ENCODE data around the gene PCSK7.
A peak's percentile ranks its signal among the peaks of the same experiment; 100 is the strongest.
"Not testable (repeated sequence)": the region's sequence is repeated elsewhere in the genome, so short reads cannot be mapped to it uniquely, and the experiment has no call there.

Gene PCSK7

GRCh38 chr11:117185736-117186430 lies 46.0 kb downstream of the PCSK7 start:
- DNase-seq (ENCODE audit: low read depth in 4 of 4, low spot score in 1 of 4): no peak

GRCh38 chr11:117183724-117184349 lies 48.0 kb downstream of the PCSK7 start:
- DNase-seq (ENCODE audit: low read depth in 4 of 4, low spot score in 1 of 4): no peak

GRCh38 chr11:117183178-117183577 lies 48.7 kb downstream of the PCSK7 start:
- DNase-seq (ENCODE audit: low read depth in 4 of 4, low spot score in 1 of 4): not testable (repeated sequence)

GRCh38 chr11:117182551-117182935 lies 49.3 kb downstream of the PCSK7 start:
- DNase-seq (ENCODE audit: low read depth in 4 of 4, low spot score in 1 of 4): no peak

GRCh38 chr11:117181586-117182550 lies 50.0 kb downstream of the PCSK7 start:
- no peak for DNase-seq (ENCODE audit: low read depth in 4 of 4, low spot score in 1 of 4)

- peak in 2 of 4 experiments; percentile 34 to 48 for DNase-seq (ENCODE audit: low read depth in 4 of 4, low spot score in 1 of 4)
Observed at GRCh38 chr11:117180661-117181585, 51.0 kb downstream of the PCSK7 start.

GRCh38 chr11:117180020-117180419 lies 51.9 kb downstream of the PCSK7 start:
- no peak for DNase-seq (ENCODE audit: low read depth in 4 of 4, low spot score in 1 of 4)

GRCh38 chr11:117179048-117179999 lies 52.5 kb downstream of the PCSK7 start:
- DNase-seq (ENCODE audit: low read depth in 4 of 4, low spot score in 1 of 4): peak in 1 of 4 experiments; percentile 10

GRCh38 chr11:117178210-117179034 lies 53.5 kb downstream of the PCSK7 start, which contains the start of gene SIDT2:
SIDT2 (plus strand) TSS chr11:117178743; CDS start chr11:117179264, 521 bp downstream.
- DNase-seq (ENCODE audit: low read depth in 4 of 4, low spot score in 1 of 4): peak; percentile 65 to 88 (median 76)

GRCh38 chr11:117177534-117178209 lies 54.2 kb downstream of the PCSK7 start:
- DNase-seq (ENCODE audit: low read depth in 4 of 4, low spot score in 1 of 4): no peak

- DNase-seq (ENCODE audit: low read depth in 4 of 4, low spot score in 1 of 4): no peak
Observed at GRCh38 chr11:117176186-117176585, 55.7 kb downstream of the PCSK7 start.

- no peak for DNase-seq (ENCODE audit: low read depth in 4 of 4, low spot score in 1 of 4)
Observed at GRCh38 chr11:117175781-117176180, 56.1 kb downstream of the PCSK7 start.

GRCh38 chr11:117175104-117175503 lies 56.8 kb downstream of the PCSK7 start:
- DNase-seq (ENCODE audit: low read depth in 4 of 4, low spot score in 1 of 4): no peak

GRCh38 chr11:117172724-117173421 lies 59.0 kb downstream of the PCSK7 start:
- DNase-seq (ENCODE audit: low read depth in 4 of 4, low spot score in 1 of 4): no peak

GRCh38 chr11:117171404-117172061 lies 60.3 kb downstream of the PCSK7 start:
- DNase-seq (ENCODE audit: low read depth in 4 of 4, low spot score in 1 of 4): no peak

GRCh38 chr11:117171007-117171403 lies 60.9 kb downstream of the PCSK7 start:
- no peak for DNase-seq (ENCODE audit: low read depth in 4 of 4, low spot score in 1 of 4)

GRCh38 chr11:117170210-117170609 lies 61.7 kb downstream of the PCSK7 start:
- DNase-seq (ENCODE audit: low read depth in 4 of 4, low spot score in 1 of 4): no peak

All from stimulated activated CD4-positive, alpha-beta T cell treated with anti-CD3 and anti-CD28 coated beads, Interleukin-1b, Interleukin-23, amount 100 ng/mL, for 24 hours (primary cell).